Middle frontal gyrus (tissue), 1 donor: Measurements from ENCODE around the gene MANF.
A peak's percentile ranks its signal among the peaks of the same experiment; 100 is the strongest.
"Not testable (repeated sequence)": the region's sequence is repeated elsewhere in the genome, so short reads cannot be mapped to it uniquely, and the experiment has no call there.

Source experiments
- DNase-seq: peaks from one replicate; pipeline ENCODE4 v3.0.0-alpha.2; 2015; ENCODE audit warnings: low spot score; ENCODE audit errors: extremely low spot score

The MANF gene

GRCh38 chr3:51371943-51372557 is 13.0 kb upstream of the MANF start:
- DNase-seq: peak; percentile 76

- DNase-seq: no peak
These were observed 11.3 kb upstream of the MANF start for GRCh38 chr3:51373658-51374421.

GRCh38 chr3:51374456-51374855 is 10.6 kb upstream of the MANF start:
- DNase-seq: no peak

- no peak for DNase-seq
These were observed 10.0 kb upstream of the MANF start for GRCh38 chr3:51375136-51375535.

GRCh38 chr3:51375571-51375970 is 9.5 kb upstream of the MANF start:
- no peak for DNase-seq

- DNase-seq: no peak
These were observed 7.0 kb upstream of the MANF start for GRCh38 chr3:51378065-51378464.

GRCh38 chr3:51378726-51379125 is 6.4 kb upstream of the MANF start:
- no peak for DNase-seq

GRCh38 chr3:51379301-51379700 is 5.8 kb upstream of the MANF start:
- no peak for DNase-seq

- DNase-seq: no peak
These were observed 5.2 kb upstream of the MANF start for GRCh38 chr3:51379746-51380455.

- no peak for DNase-seq
These were observed 4.3 kb upstream of the MANF start for GRCh38 chr3:51380601-51381332.

- no peak for DNase-seq
These were observed 3.8 kb upstream of the MANF start for GRCh38 chr3:51381333-51381705.

GRCh38 chr3:51382076-51382745 is 2.9 kb upstream of the MANF start:
- DNase-seq: no peak

GRCh38 chr3:51382947-51383578 is 2.0 kb upstream of the MANF start:
- no peak for DNase-seq

GRCh38 chr3:51384055-51384725 is 901 bp upstream of the MANF start:
- no peak for DNase-seq

GRCh38 chr3:51385621-51386091 is 565 bp downstream of the MANF start:
- DNase-seq: no peak

- no peak for DNase-seq
These were observed 1.2 kb downstream of the MANF start for GRCh38 chr3:51386159-51386851.

GRCh38 chr3:51386852-51387229 is 1.8 kb downstream of the MANF start:
- DNase-seq: no peak

GRCh38 chr3:51387281-51387680 is 2.2 kb downstream of the MANF start:
- DNase-seq: not testable (repeated sequence)

- DNase-seq: no peak
These were observed 3.4 kb downstream of the MANF start for GRCh38 chr3:51388286-51389029.
